ENCODE data around the gene KSR2.
"Not testable (repeated sequence)": the region's sequence is repeated elsewhere in the genome, so short reads cannot be mapped to it uniquely, and the experiment has no call there.

KSR2 gene

GRCh38 chr12:117968826-117969659, at the start of gene KSR2:
Gene KSR2, minus strand, starts transcription at chr12:117968990. Its CDS starts 735 bp downstream, at chr12:117968255.
- peak; percentile 87 for DNase-seq

DNA sequence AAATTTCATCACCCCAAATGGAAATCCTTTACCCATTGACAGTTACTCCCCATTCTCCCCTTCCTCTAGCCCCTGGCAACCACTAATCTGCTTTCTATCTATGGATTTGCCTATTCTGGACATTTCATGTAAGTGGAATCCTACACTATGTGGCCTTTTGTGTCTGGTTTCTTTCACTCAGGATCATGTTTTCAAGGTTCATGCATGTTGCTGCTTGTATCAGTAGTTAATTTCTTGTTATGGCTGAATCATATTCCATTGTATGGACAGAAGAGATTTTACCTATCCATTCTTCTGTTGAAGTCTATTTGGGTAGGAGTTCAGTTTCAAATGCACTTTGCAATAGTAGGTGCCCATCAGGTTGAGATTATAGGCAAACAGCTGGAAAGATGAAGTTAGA, 49.1 kb upstream of the KSR2 start:
- no peak for DNase-seq

GRCh38 chr12:118016424-118017264, 47.9 kb upstream of the KSR2 start, which contains the start of gene RFC5:
Gene RFC5, plus strand, starts transcription at chr12:118016703. Its CDS starts 125 bp downstream, at chr12:118016828.
- peak; percentile 96 for DNase-seq

DNA sequence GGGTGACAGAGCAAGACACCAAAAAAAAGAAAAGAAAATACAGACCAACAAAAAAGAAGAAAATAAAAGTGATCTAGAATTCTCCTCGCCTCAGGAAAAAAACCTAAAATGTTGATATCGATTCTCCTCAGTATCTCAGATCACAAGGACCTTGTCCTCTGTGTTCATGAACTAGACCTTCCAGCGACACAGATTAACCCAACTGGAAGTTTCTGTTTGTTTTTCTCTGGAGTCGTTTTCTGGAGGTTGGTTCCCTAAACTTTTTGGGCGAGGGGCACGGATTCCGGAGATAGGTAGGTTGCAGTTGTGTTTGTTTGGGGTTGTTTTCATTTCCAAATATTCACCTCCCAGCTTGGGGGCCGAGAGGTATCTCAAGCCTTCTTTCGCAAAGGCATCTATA, 47.2 kb upstream of the KSR2 start:
- peak; percentile 46 for DNase-seq

DNA sequence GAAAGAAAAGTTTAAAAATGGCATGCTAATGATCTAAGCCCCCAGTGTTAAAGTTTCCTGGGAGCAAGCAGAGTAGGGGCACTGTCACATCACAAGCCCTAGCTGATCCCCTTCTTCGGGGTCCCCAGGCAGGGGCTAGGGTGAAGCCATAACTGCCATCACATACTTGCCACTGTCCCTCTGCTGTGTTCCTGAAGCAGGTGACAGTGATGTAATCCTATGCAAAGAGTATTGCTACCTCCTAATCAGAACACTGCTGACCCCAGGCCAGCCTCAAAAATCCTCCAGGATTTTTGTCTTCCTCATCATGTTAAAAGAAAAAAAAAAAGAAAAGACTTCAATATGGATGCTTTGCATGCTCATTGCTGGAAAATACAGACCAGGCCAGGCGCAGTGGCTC, 46.5 kb upstream of the KSR2 start:
- DNase-seq = no peak

DNA sequence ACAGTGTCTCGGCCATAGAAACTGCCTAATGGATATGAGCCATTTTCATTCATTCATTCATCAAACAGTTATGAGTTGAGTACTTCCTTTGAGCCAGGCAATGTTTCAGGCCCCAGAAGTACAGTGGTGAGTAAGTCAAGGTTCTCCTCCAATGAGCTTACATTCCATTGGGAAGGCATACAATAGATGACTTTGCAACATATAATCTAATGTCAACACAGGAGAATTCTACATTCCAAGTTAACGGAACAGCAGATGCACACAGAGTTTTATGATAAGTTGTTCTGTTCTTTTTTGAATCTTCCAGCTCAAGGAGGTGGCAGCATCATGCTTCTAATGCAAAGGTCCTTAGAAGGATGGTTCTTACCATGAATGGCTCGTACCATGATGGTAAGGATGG, 44.5 kb upstream of the KSR2 start:
- no peak for DNase-seq

- no peak for DNase-seq
Observed at GRCh38 chr12:118011961-118012360, 43.2 kb upstream of the KSR2 start.

DNA sequence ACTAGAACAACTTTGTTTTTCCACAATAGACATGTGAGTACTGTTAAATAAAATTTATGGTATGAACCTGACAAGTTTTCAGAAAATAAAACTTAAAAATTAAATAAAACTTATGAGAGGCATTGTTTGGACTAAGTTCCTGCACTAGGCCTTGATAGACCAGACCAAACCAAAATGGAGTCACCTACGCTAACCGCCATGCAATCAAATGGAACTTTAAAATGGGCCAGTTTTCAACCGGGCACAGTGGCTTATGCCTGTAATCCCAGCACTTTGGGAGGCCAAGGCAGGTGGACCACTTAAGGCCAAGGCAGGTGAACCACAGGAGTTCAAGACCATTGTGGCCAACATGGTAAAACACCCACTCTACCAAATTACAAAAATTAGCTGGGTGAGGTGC, 42.6 kb upstream of the KSR2 start:
- DNase-seq = no peak

DNA sequence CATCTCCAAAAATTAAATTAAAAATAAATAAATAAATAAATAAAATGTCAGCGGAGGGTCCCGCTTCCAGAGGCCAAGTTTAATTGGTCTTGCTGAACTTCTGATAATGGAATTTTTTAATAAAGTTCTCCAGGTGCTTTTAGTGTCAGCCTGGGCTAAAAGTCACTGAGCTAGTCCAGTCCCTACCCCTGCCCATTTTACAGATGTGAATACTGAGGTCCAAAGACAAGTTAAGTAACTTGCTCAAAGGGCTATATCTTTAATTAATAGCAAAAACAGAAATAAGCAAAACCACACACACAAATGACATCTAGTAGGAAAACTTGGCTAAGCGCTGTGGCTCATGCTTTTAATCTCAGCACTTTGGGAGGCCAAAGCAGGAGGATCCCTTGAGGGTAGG, 42.1 kb upstream of the KSR2 start:
- DNase-seq = no peak

- DNase-seq = not testable (repeated sequence)
Observed at GRCh38 chr12:117999806-118000205, 31.0 kb upstream of the KSR2 start.

GRCh38 chr12:117998719-117999118, 29.9 kb upstream of the KSR2 start:
- no peak for DNase-seq

GRCh38 chr12:117994551-117995438, 26.0 kb upstream of the KSR2 start:
- DNase-seq = no peak

GRCh38 chr12:117986705-117987469, 18.1 kb upstream of the KSR2 start:
- DNase-seq = no peak

DNA sequence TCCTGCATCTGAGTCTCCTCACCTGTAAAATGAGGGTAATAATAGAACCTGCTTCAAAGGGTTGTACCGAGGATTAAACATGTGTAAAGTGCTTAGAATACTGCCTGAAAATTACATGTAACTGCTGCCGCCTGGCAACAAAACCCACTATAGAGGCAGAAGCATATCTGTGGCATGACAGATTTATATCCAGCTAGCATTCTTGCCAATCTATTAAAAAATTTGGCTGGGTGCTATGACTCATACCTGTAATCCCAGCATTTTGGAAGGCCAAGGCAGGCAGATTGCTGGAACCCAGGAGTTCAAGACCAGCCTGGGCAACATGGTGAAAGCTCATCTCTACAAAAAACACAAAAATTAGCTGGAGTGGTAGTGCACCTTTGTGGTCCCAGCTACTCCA, 16.4 kb upstream of the KSR2 start:
- no peak for DNase-seq

DNA sequence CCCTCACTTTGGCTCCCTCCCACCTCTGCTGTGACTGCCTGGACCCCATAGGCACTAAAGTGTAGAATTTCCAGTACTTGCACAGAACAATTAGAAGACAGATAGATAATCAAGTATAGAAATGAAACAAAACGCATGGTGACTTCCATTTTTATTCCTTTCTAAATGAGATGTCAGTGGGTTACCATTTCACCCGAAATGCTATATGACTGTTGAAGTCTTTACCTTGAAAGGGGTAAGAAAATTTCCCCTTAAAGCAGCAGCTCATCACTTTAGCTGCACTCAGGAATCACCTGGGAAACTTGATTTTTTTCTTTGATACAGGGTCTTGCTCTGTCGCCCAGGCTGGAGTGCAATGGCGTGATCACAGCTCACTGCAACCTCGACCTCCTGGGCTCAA, 12.5 kb upstream of the KSR2 start:
- no peak for DNase-seq

DNA sequence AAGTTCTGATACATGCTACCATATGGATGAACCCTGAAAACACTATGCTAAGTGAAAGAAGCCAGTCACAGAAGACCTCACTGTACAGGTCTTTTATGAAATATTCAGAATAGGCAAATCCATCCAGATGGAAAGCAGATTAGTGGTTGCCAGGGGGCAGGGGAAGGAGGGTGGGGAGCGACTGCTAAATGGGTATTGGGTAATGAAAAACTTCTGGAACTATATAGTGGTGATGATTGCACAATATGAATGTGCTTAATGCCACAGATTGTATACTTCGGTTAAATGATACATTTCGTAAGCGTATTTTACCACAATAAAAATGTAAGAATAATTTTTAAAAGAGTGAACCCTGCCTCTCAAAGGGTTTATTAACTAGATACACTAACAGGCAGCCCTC, 11.8 kb upstream of the KSR2 start:
- DNase-seq = no peak

DNA sequence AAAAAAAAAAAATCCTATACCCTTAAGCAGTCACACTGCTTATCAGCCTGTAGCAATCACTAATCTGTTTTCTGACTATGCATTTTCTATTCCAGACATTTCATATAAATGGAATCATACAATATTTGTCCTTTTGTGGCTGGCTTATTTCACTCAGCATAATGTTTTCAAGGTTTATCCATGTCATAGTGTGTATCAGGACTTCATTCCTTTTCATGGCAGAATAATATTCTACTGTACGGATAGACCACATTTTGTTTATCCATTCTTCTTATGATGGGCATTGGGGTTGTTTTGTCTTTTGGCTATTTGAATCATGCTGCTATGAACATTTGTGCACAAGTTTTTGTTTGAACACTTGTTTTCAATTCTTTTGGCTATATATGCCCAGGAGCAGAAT, 8.6 kb upstream of the KSR2 start:
- no peak for DNase-seq

DNA sequence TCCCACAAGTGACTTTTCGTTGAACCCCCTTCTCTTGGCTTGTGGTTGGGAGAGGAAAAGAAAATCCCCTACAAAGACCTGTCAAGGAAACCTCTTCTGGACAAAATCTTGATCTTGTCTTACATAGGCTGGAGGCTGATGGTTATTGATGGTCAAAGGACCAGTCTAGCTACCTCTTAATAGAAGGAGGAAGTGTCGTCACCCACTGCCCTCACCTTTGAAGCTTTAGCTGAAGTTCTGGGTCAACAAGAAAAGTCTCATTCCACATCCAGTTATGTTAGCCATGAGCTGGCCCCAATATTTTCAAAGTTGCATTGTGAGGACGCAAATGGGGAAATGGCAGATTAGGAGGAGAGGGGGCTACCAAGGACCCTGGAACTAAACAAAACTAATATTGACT, 6.2 kb upstream of the KSR2 start:
- no peak for DNase-seq

DNA sequence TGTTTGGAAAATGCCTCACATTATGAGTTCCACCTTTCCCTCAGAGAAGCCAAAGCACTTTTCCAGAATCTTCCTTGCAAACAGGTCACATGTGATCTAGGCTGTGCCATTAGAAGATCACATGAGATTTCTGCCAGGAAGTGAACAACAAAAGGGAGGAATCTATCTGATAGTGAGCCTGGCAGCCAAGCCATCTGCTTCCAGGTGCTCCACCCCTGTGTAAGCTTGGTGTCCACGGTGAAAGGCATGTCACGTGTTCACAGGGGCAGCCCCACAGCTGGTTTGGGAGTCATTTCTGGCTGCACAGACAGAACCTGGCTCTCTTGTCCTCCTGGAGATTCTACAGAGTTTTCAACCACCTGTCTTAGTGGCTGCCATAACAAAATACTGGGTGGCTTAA, 3.5 kb upstream of the KSR2 start:
- no peak for DNase-seq

- no peak for DNase-seq
Observed at GRCh38 chr12:117970334-117970733, 1.5 kb upstream of the KSR2 start.

DNA sequence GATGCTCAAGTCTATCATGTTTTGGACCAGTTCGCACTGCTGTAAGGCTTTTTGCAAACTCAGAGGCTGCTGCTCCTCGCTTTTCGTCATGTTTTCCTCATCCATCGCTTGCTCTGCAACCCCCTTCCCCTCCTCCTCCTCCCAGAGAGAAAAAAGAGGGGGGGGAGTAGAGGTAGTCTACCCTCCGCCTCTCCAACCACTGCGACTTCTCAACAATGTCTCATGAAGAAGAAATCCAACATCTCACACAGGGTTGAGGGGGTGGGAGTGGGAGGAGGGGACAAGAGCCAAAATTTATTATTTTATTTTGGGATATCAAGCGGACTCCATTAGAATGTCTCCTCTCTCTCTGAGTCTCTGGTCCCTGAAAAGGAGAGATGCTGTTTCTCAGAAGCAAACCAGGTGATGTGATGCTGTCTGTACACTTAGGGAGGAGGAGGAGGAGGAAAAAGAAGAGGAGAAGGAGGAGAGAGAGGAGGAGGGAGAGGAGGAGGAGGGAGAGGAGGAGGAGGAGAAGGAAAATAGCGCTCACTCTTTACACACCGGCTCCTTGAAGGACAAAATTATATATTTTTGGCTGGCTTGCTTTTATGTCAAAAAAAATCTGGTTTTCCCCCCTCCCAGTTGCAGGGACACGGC, 520 bp downstream of the KSR2 start:
- DNase-seq = no peak

DNA sequence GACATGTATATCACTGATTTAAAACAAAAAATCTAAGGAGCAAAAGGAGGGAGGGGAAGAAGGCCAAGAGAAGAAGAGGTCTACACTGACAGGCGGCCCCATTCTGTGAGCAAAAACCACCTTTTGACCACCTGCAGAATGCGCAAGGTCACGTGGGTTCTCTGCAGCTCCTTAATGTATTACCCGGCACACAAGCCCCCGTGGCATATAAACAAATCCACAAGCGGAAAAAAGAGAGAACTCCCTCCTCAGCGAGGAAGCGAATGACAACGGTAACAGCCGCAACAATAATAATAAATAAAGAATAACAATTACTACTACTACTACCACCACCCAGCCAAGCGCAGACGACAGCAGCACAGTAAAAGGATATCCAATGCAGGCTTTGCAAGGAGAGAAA, 1.3 kb downstream of the KSR2 start:
- no peak for DNase-seq

Measured in NCI-H2227 treated with DMSO at 0.1 percent for 48 hours (cell line).